HG03103 (cell line): ENCODE results near the gene CSTB.

Experiments
- ATAC-seq: cut with Tn5 transposase; IDR thresholded peaks from one replicate; pipeline ENCODE4 v1.9.1; 2021; ENCODE audit warnings: low read depth; ENCODE audit not compliant: unreplicated experiment

The CSTB gene

DNA sequence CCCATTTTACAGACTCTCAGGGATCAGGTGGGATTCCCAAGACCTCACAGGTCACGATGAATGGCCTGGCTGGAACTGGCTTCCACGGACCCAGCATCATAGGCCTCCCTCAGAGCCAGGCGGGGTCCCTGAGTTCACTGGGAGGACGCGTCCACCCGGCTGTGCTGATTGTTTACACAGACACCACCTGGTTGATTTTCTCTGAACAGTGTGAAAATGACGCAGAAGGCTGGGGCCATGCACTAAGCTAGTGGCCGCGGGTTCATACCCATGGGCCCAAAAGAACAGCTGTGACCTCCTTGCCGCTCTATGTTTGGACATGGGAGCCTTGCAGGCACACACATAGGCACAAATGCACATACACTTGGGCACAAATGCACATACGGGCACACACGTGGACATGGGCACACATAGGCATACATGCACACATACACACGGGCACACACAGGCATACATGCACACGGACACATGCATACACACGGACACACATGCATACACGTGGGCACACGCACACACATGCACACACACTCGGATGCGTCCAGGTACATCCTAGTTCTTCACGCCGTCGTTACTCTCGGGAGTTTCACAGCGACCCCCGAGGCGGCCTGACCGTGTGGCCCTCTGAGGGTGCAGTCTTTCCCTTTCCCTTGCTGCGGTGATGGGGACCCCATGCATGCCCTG, 23.2 kb downstream of the CSTB start:
- no peak for ATAC-seq

DNA sequence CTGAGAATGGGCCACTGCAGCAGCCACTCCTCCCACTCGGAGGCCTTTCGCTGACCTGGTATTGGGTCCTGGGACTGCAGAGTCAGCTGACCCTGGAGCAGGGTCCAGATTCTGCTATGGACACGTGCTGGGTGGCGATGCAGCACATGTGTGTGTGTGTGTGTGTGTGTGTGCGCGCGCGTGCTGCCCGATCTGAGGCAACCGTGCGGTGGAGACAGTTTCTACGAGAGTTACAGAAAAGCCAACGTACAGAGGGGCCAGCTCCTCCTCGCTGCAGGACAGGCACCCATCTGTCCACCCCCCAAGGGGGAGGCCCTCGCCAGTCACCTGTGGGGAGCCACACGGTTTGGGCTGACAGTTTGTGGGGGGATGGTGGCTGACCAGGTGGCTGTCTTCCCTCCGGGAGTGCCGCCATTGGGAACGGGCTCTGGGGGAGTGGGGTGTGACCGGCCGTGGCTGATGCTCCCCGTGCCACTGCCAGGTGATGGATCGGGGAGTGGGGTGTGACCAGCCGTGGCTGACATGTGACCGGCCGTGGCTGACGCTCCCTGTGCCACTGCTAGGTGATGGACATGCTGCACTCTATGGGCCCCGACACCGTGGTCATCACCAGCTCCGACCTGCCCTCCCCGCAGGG, 24.0 kb downstream of the CSTB start:
- ATAC-seq: no peak

DNA sequence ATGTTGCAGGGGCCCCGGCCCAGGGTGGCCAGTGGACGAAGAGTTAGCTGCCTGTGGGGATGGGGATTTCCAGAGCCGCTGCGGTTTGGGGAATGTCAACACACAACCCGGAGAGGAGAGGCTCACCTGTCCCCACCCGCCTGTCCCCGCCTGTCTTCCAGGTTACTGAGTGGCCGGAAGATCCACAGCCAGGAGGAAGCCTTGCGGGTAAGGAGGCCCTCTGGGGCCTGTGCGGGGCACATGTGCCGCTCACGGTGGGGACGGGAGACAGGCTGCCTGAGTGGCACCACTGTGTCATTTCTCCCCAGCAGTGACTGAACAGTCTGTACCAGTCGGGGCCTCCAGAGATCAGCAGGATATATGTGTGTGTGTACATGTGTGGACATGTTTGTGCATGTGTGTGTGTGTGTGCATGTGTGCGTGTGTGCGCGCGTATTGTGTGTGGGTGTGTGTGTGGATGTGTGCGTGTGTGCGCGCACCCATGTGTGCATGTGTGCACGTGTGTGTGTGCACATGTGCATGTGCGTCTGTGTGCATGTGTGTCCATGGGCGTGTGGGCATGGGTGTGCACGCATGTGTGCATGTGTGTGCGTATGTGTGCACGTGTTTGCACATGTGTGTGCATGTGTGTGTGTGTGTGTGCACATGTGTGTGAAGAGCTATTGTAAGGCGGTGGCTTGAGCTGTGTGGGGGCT, 25.6 kb downstream of the CSTB start:
- no peak for ATAC-seq

DNA sequence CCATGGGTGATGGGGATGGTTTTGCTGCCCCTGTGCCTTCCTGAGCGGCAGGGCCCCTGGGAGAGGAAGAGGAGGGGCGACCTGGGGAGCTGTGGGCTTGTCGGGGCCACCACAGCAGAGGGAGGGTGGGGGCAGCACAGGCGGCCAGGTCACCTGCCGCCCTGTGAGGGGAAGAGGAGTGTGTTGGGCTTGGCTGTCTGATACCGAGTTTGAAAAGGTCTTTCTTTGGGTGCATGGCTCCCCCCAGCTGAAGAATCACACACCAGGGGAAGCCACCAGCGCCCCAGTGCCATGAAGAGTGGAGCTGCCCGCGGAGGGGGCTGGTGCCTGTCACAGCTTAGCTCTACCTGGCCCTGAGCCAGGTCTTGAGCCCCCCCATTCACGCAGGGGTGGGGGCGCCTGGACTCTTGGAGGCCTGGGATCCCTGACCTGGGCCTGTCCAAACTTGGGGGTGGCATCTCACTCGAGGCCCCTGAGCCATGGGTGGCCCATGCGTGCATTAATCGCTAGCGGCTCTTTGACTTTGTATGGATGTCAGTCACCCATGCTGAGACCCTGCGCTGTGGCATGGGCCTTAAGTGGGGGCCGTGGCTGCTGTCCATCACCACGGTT, 26.4 kb downstream of the CSTB start:
- no peak for ATAC-seq

DNA sequence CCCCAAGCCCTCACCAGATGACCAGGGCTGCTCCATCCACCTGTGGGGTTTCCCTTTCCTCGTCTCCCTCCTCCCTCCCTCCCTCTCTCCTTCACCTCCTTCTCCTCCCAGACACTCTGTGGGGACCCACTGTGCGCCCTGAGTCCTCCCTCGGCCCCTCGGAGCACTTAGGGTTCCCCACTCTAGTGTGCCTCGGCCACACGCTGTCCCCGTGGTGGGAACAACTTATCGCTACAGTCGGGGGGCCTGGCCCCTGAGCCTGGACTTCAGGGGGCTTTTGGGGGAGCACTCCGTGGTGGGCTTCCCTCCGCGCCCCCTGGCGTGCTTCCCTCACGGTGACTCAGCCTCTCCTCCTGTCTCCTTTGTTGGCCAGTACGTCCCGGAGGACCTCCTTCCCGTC, 27.5 kb downstream of the CSTB start:
- no peak for ATAC-seq

DNA sequence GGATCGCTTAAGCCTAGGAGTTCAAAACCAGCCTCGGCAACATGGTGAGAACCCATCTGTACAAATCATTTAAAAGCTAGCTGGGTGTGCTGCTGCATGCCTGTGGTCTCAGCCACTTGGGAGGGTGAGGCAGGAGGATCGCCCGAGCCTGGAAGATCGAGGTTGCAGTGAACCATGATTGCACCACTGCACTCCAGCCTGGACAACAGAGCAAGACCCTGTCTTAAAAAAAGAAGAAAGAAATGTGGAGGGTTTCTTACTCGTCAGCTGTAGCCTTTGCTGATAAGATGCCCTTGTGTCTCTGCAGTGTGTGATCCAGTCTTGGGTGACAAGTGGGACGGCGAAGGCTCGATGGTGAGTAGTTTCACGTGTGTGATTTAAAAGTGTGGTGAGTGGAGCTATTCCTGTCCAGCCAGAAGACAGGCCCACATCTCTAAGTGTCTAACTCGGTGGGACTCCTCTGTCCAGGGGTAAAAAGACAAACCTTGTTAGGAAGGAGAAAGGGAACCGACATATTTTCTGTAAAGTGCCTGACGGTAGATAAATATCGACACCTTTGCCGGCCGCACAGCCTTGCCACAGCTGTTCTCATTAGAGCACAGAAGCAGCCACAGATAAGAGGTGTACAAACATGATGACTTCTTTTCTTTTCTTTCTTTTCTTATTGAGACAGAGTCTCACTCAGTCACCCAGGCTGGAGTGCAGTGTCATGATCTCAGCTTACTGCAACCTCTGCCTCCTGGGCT, 30.2 kb downstream of the CSTB start:
- ATAC-seq: no peak

DNA sequence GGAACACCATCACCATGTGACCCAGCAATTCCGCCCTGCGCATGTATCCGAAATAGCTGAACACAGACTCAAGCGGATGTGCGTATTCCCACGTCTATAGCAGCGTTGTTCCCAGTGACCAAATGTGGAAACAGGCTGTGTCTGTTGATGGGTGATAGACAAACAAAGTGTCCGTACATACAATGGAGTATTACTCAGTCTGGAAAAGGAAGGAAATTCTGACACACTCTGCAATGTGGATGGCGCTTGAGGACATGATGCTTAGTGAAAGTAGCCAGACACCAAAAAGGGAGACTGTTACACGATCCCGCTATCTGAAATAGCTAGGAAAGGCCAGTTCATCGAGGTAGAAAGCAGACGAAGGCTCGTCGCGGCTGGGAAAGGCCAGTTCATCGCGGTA, 31.4 kb downstream of the CSTB start:
- ATAC-seq: no peak

DNA sequence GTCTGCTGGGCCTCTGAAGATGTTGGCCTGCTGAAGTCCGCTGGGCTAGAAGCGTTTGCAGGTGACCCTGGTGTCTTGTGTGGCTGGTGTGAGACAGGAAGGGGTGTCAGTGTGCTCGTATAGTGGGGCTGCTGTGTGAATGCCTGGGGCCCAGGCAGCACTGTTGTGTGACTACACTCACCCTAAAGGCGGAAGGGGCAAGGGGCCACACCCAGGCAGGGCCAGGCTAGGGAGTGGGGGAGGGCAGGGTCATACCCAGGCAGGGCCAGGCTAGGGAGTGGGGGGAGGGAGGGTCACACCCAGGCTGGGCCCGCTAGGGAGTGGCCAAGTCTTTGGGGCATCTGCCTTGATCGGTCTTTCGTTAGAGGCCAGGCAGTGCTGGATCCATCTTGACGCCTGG, 32.2 kb downstream of the CSTB start:
- ATAC-seq: no peak

DNA sequence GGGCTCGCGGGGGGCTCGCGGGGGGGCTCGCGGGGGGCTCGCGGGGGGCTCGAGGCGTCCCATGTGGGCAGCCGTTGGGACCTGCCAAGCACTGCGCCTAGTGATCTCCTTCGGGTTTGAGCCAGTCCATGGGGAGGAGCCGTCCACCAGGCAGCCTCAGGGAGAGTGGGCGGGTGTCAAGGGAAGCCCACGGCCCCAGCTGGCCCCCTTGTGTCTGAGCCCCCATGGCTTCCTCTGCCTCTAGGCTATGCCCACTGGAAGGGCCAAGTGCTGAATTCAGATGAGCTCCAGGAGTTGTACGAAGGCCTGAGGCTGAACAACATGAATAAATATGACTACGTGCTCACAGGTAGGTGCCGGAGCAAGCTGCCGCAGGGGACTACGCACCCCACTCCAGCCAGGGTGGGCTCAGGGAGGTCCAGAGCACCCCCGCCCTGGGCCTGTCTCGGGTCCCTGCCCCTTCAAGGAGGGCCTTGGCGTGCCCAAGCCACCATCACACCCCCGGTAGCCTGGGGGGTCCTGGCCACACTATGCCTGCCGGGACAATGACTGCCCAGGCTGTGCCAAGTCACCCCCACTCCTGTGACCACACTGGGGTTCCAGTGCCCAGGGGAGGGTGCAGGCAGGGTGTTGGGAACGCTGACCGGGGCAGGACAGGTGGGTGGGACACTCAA, 34.5 kb downstream of the CSTB start:
- ATAC-seq: no peak

DNA sequence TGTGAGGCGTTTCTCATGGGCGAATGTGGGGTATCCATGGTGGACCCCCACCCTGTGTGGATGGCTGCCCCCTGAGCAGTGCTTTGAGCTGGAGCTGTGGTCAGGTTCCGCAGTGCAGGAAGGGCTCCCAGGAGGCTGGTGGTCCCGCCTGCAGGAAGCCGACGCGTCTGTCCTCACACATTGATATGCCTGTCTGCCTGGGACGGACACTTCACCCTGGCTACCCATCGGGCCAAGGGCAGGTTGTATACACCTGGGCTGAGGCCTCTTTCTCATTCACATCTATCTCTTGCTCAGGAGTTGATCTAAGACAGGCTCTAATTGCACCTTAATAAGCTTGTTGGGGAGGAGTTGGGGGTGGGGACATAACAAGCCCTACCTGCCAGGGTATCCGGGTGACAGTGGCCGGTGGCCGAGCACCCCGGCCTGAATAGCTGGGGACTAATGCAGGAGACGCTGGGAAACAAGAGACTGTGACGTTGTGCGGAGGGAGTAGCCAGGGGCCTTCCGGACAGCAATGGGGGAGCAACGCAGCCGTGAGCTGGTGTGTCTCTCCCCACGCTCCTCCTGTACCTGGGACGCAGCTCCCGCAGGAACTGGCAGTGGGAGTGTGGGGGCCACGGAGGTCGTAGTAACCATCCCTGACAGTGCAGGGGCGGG, 35.5 kb downstream of the CSTB start:
- ATAC-seq: no peak

DNA sequence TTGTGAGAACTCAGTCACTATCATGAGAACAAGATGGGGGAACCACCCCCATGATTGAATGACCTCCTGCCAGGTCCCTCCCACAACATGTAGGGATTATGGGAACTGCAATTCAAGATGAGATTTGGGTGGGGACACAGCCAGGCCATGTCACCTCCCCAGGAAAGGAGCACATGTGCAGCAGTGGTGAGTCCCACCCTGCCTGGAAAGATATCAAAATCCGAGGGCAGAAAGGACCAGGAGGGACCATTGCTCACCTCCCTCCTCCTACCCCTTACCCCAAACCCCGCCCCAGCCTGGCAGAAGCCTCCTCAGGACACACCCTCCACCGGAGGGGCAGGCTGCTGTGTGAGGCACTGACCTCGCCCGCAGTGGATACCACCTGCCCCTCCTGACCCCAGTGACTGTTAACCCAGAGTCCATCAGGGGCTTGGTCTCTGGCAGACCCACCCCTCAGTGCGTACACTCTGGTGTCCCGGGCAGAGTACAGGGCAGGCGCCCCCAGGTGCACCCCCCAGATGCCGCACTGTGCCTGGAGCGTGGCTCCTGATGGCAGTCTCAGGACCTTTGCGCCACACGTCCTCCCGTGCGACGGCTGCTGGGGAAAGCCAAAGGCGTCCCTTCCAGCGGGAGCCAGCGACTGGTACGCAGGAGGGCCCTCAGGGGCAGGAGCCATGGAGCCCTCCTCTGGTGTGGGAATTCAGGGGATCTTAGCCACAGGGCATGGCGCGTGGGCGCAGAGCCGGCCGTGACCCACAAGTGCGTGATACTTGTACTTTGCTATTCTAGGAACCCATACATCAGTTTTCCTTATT, 36.3 kb downstream of the CSTB start:
- no peak for ATAC-seq

DNA sequence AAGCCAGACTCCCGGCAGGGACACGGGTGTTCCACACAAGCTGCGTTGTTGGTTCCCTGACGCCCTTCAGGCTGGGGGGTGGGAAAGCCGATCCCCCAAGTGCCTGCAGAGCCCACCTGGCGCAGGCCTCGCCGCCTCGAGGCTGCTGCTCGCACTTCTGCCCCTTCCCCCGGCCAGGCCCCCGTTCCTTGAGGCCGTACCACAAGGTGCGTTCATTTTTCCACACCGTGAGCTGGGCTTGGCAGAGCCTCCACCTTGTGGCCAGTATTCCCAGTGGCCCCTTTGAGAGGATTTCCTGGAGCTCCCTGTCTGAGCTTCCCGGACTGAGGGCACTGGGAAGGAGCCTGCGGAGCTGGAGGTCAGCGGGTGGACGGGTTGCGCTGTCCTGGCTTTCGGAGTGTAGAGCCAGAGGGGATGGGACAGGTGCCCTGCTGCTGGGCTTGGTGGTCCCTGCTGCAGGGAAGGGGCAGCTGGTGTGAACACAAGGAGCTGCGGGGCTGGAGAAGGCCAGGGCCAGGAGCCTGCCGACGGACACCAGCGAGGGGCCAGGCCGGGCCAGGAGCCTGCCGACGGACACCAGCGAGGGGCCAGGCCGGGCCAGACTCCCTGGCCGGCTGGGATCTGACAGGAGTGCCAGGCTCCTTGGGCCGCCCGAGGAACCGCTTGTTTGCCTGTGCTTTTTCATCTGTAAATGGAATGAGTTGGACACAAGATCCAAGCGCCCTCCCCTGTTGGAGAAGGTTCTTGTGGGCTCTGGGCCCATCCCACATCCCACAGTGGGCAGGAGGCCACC, 38.8 kb downstream of the CSTB start:
- no peak for ATAC-seq

DNA sequence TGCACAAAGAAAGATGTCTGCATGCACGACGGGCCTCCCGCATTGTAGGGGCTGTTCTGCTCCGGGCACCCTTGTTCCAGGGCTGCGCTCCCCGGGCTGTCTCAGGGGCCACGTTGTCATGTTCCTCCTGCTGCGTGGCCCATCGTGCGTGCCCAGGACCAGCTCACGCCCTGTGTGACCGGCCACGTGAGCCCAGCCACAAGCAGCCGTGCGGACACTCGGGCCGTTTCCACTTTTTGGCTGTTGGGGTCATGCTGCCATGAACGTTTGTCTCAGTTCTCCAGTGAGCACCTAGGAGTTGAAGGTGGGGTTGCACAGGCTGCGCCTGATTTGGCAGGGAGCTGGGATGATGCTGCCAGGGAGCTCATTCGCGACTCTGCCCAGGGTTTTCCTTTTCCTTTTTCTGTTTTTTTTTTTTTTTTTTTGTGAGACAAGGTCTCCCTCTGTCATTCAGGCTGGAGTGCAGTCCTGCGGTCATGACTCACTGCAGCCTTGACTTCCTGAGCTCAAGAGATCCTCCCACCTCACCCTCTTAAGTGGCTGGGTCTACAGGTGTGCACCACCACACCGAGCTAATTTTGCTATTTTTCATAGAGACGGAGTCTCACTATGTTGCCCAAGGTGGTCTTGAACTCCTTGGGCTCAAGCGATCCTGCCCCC, 39.8 kb downstream of the CSTB start:
- no peak for ATAC-seq

DNA sequence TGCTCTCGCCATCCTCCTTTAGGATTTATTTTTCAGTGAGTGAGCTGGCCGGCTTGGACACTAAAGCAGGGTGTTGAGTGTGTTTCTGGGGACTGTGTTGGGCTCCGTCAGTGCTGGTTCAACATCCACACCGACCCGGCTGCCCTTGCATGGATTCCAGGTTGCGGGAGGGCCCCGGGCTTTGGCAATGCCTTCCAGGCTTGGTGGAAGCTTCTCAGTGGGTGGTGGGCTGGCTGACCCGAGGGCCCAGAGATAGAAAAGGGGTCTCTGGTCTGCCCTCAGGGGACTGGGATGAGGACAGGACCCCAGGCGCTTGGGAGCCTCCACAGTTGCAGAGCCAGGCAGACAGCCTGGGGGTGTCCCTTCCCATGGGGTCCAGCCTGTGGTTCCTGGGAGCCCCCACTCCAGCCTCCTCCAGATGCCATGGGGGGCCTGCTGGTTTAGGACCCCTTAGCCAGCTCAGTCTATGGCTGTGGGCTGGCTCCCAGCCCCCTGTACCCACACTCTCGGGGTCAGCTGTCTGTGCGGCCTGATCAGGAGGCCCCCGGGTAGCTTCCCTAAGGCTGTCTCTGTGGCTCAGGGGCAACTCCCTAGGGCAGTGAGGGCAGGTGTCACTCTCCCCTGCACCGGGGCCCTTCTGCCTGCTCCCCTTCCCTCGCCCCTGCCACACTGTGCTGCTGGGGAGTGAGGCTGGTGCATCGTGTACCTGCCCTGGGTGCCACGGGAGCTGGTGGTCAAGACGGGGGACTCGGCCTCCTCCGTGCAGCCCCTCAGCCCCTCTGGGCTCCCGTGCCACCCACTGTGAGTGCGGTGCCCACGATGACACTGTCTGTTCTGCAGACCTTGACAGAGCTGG, 40.6 kb downstream of the CSTB start:
- ATAC-seq: no peak

DNA sequence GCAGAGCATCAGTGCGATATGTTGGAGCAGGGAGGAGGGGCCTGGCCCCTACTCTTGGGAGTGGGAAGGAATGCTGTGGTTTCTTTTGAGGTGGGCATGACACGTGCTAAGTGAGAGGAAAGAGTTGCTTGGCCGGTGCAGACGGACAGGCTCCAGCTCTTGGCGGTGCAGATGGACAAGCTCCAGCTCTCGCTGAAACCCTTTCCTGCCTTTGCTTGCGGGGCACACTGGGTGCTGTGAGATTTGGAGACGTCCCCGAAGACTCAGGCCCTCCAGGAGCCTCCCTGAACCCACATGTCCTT, 41.2 kb downstream of the CSTB start:
- ATAC-seq: no peak

DNA sequence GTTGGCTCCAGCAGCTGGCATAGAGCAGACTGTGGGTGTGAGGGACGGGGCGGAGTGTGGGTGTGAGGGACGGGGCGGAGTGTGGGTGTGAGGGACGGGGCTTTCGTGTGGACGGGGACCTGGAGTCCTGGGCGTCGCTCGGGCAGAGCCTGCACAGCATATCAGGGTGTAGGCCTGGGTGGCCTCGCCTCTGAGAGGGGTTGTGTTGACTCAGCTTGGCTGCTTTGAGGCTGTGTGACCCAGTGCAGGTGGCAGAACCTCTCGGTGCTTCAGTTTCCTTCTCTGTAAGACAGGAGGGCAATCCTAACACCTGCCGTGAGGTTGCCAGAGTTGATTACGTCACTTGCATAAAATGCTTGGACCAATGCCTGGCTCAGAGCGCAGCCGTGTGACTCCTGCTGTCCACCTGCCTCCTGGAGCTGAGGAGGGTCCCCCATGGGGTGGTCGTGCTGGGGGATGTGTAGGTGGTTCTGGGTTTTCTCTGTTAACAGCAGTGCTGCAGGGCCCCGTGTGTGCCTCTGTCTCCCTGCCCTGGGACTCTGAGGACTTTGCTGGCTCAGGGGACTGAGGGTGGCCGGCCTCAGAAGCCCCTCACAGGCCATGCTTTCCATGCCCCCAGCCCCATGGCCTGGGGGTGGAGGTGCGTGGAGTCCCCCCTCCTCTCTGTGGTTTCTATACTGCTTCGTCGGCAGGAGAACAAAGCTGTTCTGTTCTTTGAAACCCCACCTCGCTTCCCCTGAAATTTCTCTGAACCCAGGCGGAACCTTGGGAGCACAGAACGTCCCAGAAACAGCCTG, 41.8 kb downstream of the CSTB start:
- no peak for ATAC-seq
